OCI-LY7 (cell line): Measurements from ENCODE around the gene SETD7. TPM values are rescaled to one million over a fixed set of nuclear protein-coding genes. Genes with fewer than 3 reads are reported as not detected.

ENCODE experiments used
- BruUV-seq: library from RNA; stranded (reverse); fragments of 400-500 nt; replicated peaks from 2 replicates; lab custom pipeline; 2021; lab: Mats Ljungman, UMichigan
- CTCF ChIA-PET: fragments of 300-600 bp; sonication (Branson Sonifier 250); formaldehyde crosslinking; loops from one replicate; lab custom pipeline; 2022; ENCODE audit warnings: antibody characterized with exemption; ENCODE audit not compliant: unreplicated experiment; lab: Charles Lee
- POLR2A ChIA-PET: fragments of 300-600 bp; sonication (Branson Sonifier 250); formaldehyde crosslinking; loops from one replicate; lab custom pipeline; 2022; ENCODE audit warnings: antibody characterized with exemption; lab: Charles Lee
- DNase-seq: peaks from one replicate; pipeline ENCODE4 v3.0.0-alpha.2; 2015; ENCODE audit warnings: low spot score
- H2AFZ ChIP-seq: fragments of 200-600 bp; sonication (generic), shearing (Covaris generic); 2 replicates; pipeline ENCODE4 v1.6.1; 2014; ENCODE audit warnings: mild to moderate bottlenecking, antibody characterized with exemption, low read length, moderate library complexity
- H3K27ac ChIP-seq: fragments of 200-600 bp; sonication (generic); 2 replicates; pipeline ENCODE4 v1.5.1; 2014; ENCODE audit warnings: mixed run types, low read depth, mild to moderate bottlenecking, moderate library complexity, low read length, inconsistent platforms; ENCODE audit not compliant: poor library complexity, severe bottlenecking
- H3K36me3 ChIP-seq: fragments of 200-600 bp; sonication (generic); 2 replicates; pipeline ENCODE4 v1.6.1; 2014; ENCODE audit warnings: mild to moderate bottlenecking, antibody characterized with exemption, low read length, moderate library complexity, mixed read lengths; ENCODE audit not compliant: insufficient read depth
- H3K4me1 ChIP-seq: fragments of 200-600 bp; sonication (generic); 2 replicates; pipeline ENCODE4 v1.5.1; 2014; ENCODE audit warnings: mild to moderate bottlenecking, low read length; ENCODE audit not compliant: insufficient read depth, poor library complexity, severe bottlenecking
- H3K4me2 ChIP-seq: fragments of 200-600 bp; sonication (generic); 2 replicates; pipeline ENCODE4 v1.6.1; 2014; ENCODE audit warnings: mild to moderate bottlenecking, low read length
- H3K4me3 ChIP-seq: fragments of 200-600 bp; sonication (generic); 2 replicates; pipeline ENCODE4 v1.5.1; 2014; ENCODE audit warnings: mild to moderate bottlenecking, low read depth, low read length; ENCODE audit not compliant: poor library complexity, severe bottlenecking
- H3K79me2 ChIP-seq: fragments of 200-600 bp; sonication (generic); 2 replicates; pipeline ENCODE4 v1.6.1; 2016; ENCODE audit warnings: low read depth, mild to moderate bottlenecking, low read length, moderate library complexity, mixed read lengths; ENCODE audit not compliant: insufficient read depth
- H3K9me2 ChIP-seq: fragments of 200-600 bp; sonication (generic); 2 replicates; pipeline ENCODE4 v1.6.1; 2016; ENCODE audit warnings: mild to moderate bottlenecking, low read length, mixed read lengths; ENCODE audit not compliant: insufficient read depth
- H3K9me3 ChIP-seq: fragments of 200-600 bp; sonication (generic); 2 replicates; pipeline ENCODE4 v1.6.1; 2014; ENCODE audit warnings: mild to moderate bottlenecking, mixed run types, low read length, mixed read lengths
- H4K20me1 ChIP-seq: fragments of 200-600 bp; sonication (generic); 2 replicates; pipeline ENCODE4 v1.6.1; 2014; ENCODE audit warnings: mild to moderate bottlenecking, antibody characterized with exemption, low read length, moderate library complexity, mixed read lengths; ENCODE audit not compliant: insufficient read depth
- EZH2phosphoT487 ChIP-seq: fragments of 200-600 bp; sonication (generic); IDR thresholded peaks from 2 replicates; pipeline ENCODE4 v1.6.1; 2018; ENCODE audit warnings: low read depth, borderline replicate concordance, mild to moderate bottlenecking, mixed run types, antibody characterized with exemption, low read length, moderate library complexity, mixed read lengths
- intact Hi-C: fragments of 100-400 bp; cut with micrococcal nuclease; formaldehyde crosslinking; loops from one replicate; pipeline ENCODE4 v1.10.0; 2022; ENCODE audit not compliant: unreplicated experiment
- total RNA-seq, 2 experiments: library from RNA; depleted of rRNA in 1 of 2; stranded (reverse); fragments of >200 nt in 1 of 2; shearing (Covaris generic) in 1 of 2; gene quantifications; 2 replicates each; pipeline ENCODE4 v1.2.3, GENCODE V29; 2014 to 2022
- TF ChIP-seq, protein P1 (sequence below): fragments of 200-600 bp; sonication (generic); conservative IDR thresholded peaks from 2 replicates; pipeline ENCODE4 v1.5.1; 2014; ENCODE audit warnings: mild to moderate bottlenecking, antibody characterized with exemption, low read length, moderate library complexity, mixed read lengths

Gene SETD7
- total RNA-seq, 2 experiments from 2014 or later, result 17.6 to 37.3 TPM

DNA sequence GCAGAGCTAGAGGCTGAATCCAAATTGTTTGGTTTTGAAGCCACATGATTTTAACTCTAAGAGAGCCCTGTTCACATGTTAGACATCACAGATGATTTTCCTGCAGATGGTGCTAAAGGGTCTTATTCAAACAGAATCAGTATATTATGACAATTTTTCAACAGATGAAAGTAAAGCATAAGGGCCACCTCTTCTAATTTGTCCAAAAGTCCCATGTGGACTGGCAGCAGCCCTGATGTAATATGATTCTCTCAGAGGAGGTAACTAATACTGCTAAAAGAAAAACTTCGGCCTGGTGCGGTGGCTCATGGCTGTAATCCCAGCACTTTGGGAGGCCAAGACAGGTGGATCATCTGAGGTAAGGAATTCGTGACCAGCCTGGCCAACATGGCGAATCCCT, 26.0 kb upstream of the SETD7 start:
- Histone ChIP-seq H3K27ac (no peak overlapping the region), H3K9me2 (no peaks in the 10 kb centered on the region), H3K36me3 (no peaks in the 10 kb centered on the region), H3K9me3 (no peaks in the 10 kb centered on the region), H3K4me3 (no peak overlapping the region), H3K79me2 (no peaks in the 10 kb centered on the region), H3K4me1 (no peaks in the 10 kb centered on the region), H3K4me2 (no peak overlapping the region), H4K20me1 (no peaks in the 10 kb centered on the region), H2AFZ (no peak overlapping the region)
- intact Hi-C loops, result no loop called here
- CTCF ChIA-PET, result no interaction called here
- POLR2A ChIA-PET, result interaction anchor here (0.6 to 1.1 kb wide), 3 partner anchors 9 to 177 kb away, joined by 3 to 5 read pairs (median 3); no protein-coding TSS in a partner anchor
- no peak for TF ChIP-seq EZH2phosphoT487
- TF ChIP-seq, protein P1, sequence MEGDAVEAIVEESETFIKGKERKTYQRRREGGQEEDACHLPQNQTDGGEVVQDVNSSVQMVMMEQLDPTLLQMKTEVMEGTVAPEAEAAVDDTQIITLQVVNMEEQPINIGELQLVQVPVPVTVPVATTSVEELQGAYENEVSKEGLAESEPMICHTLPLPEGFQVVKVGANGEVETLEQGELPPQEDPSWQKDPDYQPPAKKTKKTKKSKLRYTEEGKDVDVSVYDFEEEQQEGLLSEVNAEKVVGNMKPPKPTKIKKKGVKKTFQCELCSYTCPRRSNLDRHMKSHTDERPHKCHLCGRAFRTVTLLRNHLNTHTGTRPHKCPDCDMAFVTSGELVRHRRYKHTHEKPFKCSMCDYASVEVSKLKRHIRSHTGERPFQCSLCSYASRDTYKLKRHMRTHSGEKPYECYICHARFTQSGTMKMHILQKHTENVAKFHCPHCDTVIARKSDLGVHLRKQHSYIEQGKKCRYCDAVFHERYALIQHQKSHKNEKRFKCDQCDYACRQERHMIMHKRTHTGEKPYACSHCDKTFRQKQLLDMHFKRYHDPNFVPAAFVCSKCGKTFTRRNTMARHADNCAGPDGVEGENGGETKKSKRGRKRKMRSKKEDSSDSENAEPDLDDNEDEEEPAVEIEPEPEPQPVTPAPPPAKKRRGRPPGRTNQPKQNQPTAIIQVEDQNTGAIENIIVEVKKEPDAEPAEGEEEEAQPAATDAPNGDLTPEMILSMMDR, result peak; percentile 49
- DNase-seq, result no peak
- no TSS peak for BruUV-seq

DNA sequence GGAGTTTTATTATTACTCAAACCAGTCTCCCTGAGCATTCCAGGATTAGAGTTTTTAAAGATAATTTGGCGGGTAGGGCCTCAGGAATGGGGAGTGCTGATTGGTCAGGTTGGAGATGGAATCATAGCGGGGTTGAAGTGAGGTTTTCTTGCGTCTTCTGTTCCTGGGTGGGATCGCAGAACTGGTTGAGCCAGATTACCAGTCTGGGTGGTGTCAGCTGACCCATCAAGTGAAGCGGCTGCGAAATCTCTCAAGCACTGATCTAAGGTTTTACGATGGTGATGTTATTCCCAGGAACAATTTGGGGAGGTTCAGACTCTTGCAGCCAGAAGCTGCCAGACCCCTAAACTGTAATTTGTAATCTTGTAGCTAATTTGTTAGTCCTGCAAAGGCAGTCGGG, 25.1 kb upstream of the SETD7 start:
- CTCF ChIA-PET, result no interaction called here
- no peak overlapping the region for H3K4me3 ChIP-seq
- TF ChIP-seq, protein P1, result no peak
- TF ChIP-seq EZH2phosphoT487, result no peak
- intact Hi-C loops, result no loop called here
- POLR2A ChIA-PET, result interaction anchor here (1.1 kb wide), 1 partner anchor 10 kb away, joined by 5 read pairs; no protein-coding TSS in a partner anchor
- H3K9me2 ChIP-seq, result no peaks in the 10 kb centered on the region
- H3K79me2 ChIP-seq, result no peaks in the 10 kb centered on the region
- H3K36me3 ChIP-seq, result no peaks in the 10 kb centered on the region
- no peak overlapping the region for H3K4me2 ChIP-seq
- no TSS peak for BruUV-seq
- no peak overlapping the region for H3K27ac ChIP-seq
- no peaks in the 10 kb centered on the region for H3K4me1 ChIP-seq
- no peaks in the 10 kb centered on the region for H3K9me3 ChIP-seq
- H4K20me1 ChIP-seq, result no peaks in the 10 kb centered on the region
- no peak overlapping the region for H2AFZ ChIP-seq
- no peak for DNase-seq

DNA sequence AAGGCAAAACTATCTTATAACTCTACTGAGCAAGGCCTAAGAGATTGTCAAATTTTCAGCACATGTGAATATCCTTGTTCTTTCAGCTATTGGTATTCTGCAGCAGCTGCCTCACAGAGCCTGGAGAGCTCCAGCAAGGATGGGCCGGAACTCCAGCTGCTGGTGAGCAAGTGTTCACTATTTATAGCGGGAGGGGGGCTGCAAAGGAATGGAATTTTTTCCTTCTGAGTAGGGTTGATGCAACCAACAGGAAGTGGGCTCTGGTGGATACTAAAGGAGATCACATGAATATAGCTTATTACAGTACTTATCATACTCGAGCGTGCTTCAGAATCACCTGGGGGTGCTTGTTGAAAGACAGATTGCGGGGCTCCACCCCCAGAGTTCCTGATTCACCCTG, 20.2 kb upstream of the SETD7 start:
- Histone ChIP-seq H3K9me3 (no peaks in the 10 kb centered on the region), H3K9me2 (no peaks in the 10 kb centered on the region), H3K4me1 (no peaks in the 10 kb centered on the region), H3K27ac (no peak overlapping the region), H2AFZ (no peak overlapping the region), H4K20me1 (no peaks in the 10 kb centered on the region), H3K4me3 (no peak overlapping the region), H3K4me2 (no peak overlapping the region), H3K79me2 (no peaks in the 10 kb centered on the region), H3K36me3 (no peaks in the 10 kb centered on the region)
- POLR2A ChIA-PET, result interaction anchor here (0.7 to 1.2 kb wide), 2 partner anchors 20 to 1020 kb away, joined by 3 read pairs; no protein-coding TSS in a partner anchor
- no TSS peak for BruUV-seq
- TF ChIP-seq EZH2phosphoT487, result no peak
- TF ChIP-seq, protein P1, result no peak
- intact Hi-C loops, result no loop called here
- DNase-seq, result no peak
- CTCF ChIA-PET, result no interaction called here
